GDM1 (cell line): ENCODE measurements around the gene SMIM20.

Experiments
- DNase-seq: peaks from one replicate; lab custom pipeline; 2025; lab: John Stamatoyannopoulos, UW

Gene SMIM20

GRCh38 chr4:25955705-25956104 lies 41.7 kb downstream of the SMIM20 start:
- DNase-seq = no peak

- no peak for DNase-seq
These were observed 42.2 kb downstream of the SMIM20 start for GRCh38 chr4:25956260-25956659.

GRCh38 chr4:25958110-25958509 lies 44.1 kb downstream of the SMIM20 start:
- no peak for DNase-seq

- DNase-seq = no peak
These were observed 48.4 kb downstream of the SMIM20 start for GRCh38 chr4:25962393-25962792.

DNA sequence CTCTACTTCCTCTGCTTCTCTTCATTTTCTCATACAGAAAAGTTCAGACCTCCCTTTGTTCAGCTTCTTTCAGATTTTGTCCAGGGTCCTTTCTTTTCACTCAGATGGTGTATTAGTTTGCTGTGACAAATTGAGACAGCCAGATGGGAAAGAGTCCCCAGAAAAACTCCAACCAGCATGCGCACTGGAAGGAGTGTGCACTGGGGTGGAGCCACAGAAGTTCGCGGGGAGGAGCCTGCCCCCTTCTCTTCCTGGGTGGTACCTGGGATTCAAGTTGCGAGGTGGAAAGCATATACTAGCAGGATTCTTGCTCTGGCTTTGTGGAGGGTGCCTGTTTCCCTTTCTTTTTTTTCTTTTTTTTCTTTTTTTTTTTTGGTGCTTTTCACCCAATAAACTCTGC lies 51.6 kb downstream of the SMIM20 start:
- DNase-seq = no peak

GRCh38 chr4:25966171-25966570 lies 52.2 kb downstream of the SMIM20 start:
- no peak for DNase-seq

DNA sequence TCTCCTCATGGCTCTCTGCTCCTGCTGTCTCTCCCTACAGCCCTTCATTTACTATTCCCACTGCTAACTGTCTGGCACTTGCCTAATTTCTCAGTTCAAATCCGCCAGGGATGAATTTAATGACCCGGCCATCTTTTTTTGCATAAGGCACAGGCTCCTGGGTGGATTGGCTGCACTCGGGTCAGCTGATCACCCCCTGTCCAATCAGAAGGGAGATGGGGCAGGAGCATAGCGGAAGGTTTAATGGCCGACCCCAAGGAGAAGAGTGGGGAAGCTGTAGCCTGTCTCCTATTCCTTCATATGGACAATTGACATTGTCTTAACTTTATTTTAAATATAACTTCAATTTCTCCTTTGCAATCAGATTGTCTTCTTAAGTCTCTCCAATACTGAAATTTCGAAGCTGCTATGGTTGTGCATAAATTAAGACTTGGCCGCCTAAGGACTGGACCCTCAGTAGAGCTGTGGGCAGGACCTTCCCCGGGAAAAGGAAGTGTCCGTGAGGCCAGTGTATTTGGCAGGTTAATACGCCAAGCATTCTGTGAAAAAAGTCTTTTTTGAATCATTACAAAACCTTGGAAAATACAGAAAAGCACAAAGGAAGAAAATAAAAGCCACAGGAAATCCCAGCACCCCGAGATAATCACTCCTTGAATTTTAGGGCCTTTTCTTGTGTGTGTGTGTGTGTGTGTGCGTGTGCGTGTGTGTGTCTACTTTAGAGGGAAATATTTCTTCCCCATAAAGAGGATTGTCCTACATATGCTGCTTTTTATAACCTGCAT lies 55.5 kb downstream of the SMIM20 start:
- DNase-seq = no peak

- no peak for DNase-seq
These were observed 56.2 kb downstream of the SMIM20 start for GRCh38 chr4:25970226-25970675.

DNA sequence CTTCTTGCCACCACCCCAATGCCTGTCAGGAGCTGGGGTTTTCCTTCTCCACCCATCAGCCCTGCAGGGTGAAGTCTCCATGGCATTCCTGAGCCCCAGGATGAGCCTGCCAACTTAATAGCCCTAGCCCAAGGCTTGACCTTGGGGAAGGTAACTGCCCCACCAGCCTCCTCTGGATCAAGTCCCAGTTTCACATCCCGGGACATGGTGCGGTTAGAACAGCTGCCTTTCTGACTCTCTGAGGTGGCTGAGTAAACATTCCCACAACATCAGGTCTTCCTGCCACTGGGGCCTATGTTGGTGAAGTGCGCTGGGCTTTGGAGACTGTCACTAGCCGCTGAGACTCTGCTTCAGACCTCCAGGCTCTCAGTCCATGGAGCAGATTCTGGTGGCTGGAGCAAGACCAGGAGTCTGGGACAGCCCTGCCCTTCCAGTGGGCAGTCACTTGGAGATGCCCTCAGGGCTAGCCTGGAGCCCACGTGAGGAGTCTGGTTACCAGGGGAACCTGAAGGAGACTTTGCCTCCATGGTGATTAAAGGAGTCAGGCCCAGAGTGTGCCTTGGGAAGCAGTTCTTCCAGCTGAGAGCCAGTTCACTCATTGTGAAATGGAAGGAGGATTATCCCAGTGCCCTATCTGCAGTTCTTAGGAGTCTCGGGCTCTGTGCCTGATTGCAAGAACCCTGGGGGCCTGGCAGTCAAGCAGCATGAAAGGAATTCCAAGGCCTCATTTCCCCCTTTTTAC lies 56.8 kb downstream of the SMIM20 start:
- no peak for DNase-seq

DNA sequence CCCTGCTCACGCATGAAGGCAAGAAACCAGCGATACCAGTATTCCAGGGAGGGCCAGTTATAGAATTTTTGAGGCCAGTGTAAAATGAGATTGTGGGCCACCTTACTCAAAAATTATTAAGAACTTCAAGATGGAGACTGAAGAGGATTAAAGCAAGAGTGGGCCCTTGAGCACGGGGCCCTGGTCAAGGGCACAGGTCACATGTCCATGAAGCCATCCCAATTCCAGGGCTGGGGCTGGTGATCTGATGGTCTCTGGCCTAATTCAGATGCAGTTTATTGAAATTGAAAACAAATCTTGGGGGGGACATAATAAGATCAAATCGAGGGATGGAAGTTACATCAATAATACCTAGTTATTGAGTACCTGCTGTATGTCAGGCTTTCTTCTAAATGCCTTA lies 58.3 kb downstream of the SMIM20 start:
- DNase-seq = no peak

DNA sequence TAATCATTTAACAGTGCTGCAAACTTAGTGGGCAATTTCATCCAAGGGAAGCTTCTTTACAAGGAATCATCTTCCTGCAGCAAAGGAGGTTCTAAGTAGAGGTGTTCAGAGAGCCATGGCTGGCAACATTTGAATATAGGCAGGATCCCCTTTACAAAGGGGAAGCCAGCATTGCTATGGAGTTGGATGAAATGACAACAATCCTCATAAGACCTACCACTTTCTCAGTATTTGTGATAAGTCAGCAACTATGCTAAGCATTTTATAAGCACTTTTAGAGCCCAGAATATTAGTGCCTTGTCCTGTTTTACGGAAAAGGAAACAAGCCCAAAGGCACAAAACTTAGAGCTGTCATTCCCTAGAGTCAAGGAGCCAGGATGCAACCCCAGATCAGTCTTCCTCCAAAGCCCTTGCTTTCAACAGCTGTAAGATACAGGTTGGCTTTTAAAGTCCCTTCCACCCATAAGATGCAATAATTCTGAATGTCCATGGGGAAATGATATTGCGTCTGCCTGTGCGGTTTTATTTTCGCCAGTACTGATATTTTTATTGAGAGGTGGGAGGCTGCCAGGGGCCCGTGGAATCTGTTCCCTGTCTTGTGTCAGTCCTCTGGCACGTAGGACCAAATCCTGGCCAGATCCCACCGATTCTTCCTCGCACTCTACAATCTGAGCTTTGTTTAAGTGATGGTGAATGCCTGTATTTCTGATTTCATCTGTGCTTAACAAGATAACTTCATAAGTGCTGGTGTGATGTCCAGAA lies 59.1 kb downstream of the SMIM20 start:
- DNase-seq = no peak

DNA sequence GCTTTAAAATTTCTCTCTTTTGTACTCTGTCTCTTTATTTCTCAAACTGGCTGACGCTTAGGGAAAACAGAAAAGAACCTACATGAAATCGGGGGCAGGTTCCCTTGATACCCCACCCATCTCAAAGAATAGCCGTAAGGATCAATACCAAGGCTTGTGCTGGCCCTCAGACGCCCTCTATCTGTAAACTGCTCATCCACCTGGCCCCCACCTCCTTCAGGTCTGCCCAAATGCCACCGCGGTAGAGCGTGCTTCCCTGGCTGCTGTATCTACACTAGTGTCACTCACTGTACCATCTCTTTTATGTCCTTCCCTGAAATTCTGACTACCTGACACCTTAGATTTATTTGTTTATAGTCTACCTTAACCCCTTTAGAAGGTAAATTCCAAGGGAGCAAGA lies 62.8 kb downstream of the SMIM20 start:
- DNase-seq = no peak

DNA sequence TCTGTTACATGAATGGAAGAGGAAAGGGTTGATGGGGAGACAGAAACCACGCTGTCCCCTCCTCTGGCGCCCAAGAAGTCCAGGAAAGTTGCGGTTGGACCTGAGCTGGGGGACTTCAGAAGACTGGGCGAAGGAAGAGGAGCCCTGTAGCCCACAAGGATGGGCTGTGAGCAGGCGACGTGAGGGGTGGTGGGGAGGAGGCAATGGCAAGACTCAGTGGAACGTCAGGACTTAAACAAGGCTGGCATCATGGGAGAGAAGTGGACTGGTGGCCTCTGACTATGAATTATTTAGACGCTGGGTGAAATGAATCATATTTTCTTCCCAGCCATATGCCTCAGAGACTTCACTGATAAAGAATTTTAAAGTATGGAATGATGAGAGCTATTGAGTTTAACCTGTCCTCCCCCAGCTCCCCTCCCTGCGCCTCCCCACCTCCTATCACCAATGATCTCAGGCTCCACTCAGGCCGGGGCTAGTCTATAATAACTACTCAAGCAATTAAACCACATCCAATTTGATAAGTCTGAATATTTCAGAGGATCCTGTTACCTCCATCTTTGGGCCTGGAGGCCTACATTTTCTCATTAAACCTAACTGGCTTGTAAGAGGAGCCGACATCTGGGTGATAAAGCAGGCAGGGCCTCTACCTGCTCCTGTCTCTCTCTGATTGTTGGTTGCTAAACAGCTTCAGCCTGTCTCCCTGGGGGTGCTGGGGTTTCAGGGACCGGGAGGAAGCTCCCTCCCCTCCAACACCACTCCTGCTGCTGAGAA lies 63.6 kb downstream of the SMIM20 start:
- DNase-seq = no peak

GRCh38 chr4:25978327-25978726 lies 64.3 kb downstream of the SMIM20 start:
- no peak for DNase-seq
